ENCODE measurements around the gene SLC22A7.
"Not testable (repeated sequence)": the region's sequence is repeated elsewhere in the genome, so short reads cannot be mapped to it uniquely, and the experiment has no call there.

The SLC22A7 gene

GRCh38 chr6:43299338-43300293, 1.6 kb downstream of the SLC22A7 start:
- Histone ChIP-seq H3K27ac (ENCODE audit: low read depth, low read length) (no peak overlapping the region), H3K9me3 (ENCODE audit: control insufficient read depth in 5 of 5, low read length in 5 of 5) (no peaks in the 10 kb centered on the region), H3K4me1 (ENCODE audit: control insufficient read depth in 5 of 5, insufficient read depth in 5 of 5, low read length in 5 of 5) (no peaks in the 10 kb centered on the region), H3K27me3 (ENCODE audit: control insufficient read depth in 5 of 5, insufficient read depth in 4 of 5, low read length in 5 of 5) (peaks cover 12 to 39% (median 30%) of the 10 kb centered on the region in 5 donors), H3K9ac (ENCODE audit: low read length in 5 of 5) (no peak overlapping the region), H3K4me3 (ENCODE audit: low read depth in 1 of 5, low read length in 5 of 5) (no peak overlapping the region), H3K36me3 (ENCODE audit: control insufficient read depth in 5 of 5, insufficient read depth in 5 of 5, low read length in 5 of 5) (no peaks in the 10 kb centered on the region)

- H3K9ac ChIP-seq (ENCODE audit: low read length in 5 of 5), result no peak overlapping the region
- H3K4me3 ChIP-seq (ENCODE audit: low read depth in 1 of 5, low read length in 5 of 5), result no peak overlapping the region
- H3K27ac ChIP-seq (ENCODE audit: low read depth, low read length), result no peak overlapping the region
- H3K9me3 ChIP-seq (ENCODE audit: control insufficient read depth in 5 of 5, low read length in 5 of 5), result no peaks in the 10 kb centered on the region
- no peaks in the 10 kb centered on the region for H3K36me3 ChIP-seq (ENCODE audit: control insufficient read depth in 5 of 5, insufficient read depth in 5 of 5, low read length in 5 of 5)
- H3K4me1 ChIP-seq (ENCODE audit: control insufficient read depth in 5 of 5, insufficient read depth in 5 of 5, low read length in 5 of 5), result no peaks in the 10 kb centered on the region
- H3K27me3 ChIP-seq (ENCODE audit: control insufficient read depth in 5 of 5, insufficient read depth in 4 of 5, low read length in 5 of 5), result peaks cover 12 to 39% (median 34%) of the 10 kb centered on the region in 5 donors
Measured at GRCh38 chr6:43301081-43301870, 3.2 kb downstream of the SLC22A7 start.

- Histone ChIP-seq H3K27me3 (ENCODE audit: control insufficient read depth in 5 of 5, insufficient read depth in 4 of 5, low read length in 5 of 5) (peaks cover 12 to 39% (median 30%) of the 10 kb centered on the region in 5 donors), H3K9me3 (ENCODE audit: control insufficient read depth in 5 of 5, low read length in 5 of 5) (no peaks in the 10 kb centered on the region), H3K4me3 (ENCODE audit: low read depth in 1 of 5, low read length in 5 of 5) (no peak overlapping the region), H3K36me3 (ENCODE audit: control insufficient read depth in 5 of 5, insufficient read depth in 5 of 5, low read length in 5 of 5) (no peaks in the 10 kb centered on the region), H3K9ac (ENCODE audit: low read length in 5 of 5) (no peak overlapping the region), H3K27ac (ENCODE audit: low read depth, low read length) (no peak overlapping the region), H3K4me1 (ENCODE audit: control insufficient read depth in 5 of 5, insufficient read depth in 5 of 5, low read length in 5 of 5) (no peaks in the 10 kb centered on the region)
Measured at GRCh38 chr6:43302126-43302525, 4.1 kb downstream of the SLC22A7 start.

GRCh38 chr6:43303006-43303405, 4.9 kb downstream of the SLC22A7 start:
- H3K27ac ChIP-seq (ENCODE audit: low read depth, low read length); H3K9ac ChIP-seq (ENCODE audit: low read length in 5 of 5); H3K4me1 ChIP-seq (ENCODE audit: control insufficient read depth in 5 of 5, insufficient read depth in 5 of 5, low read length in 5 of 5): not testable (repeated sequence)

GRCh38 chr6:43303751-43304331, 5.8 kb downstream of the SLC22A7 start:
- Histone ChIP-seq H3K27me3 (ENCODE audit: control insufficient read depth in 5 of 5, insufficient read depth in 4 of 5, low read length in 5 of 5) (peaks cover 20 to 39% (median 34%) of the 10 kb centered on the region in 5 donors), H3K4me3 (ENCODE audit: low read depth in 1 of 5, low read length in 5 of 5) (no peak overlapping the region), H3K9ac (ENCODE audit: low read length in 5 of 5) (no peak overlapping the region), H3K27ac (ENCODE audit: low read depth, low read length) (no peak overlapping the region), H3K4me1 (ENCODE audit: control insufficient read depth in 5 of 5, insufficient read depth in 5 of 5, low read length in 5 of 5) (peaks cover 0 to 13% (median 9%) of the 10 kb centered on the region in 5 donors), H3K9me3 (ENCODE audit: control insufficient read depth in 5 of 5, low read length in 5 of 5) (no peaks in the 10 kb centered on the region), H3K36me3 (ENCODE audit: control insufficient read depth in 5 of 5, insufficient read depth in 5 of 5, low read length in 5 of 5) (no peaks in the 10 kb centered on the region)

More at GRCh38 chr6:43303006-43303405, 4.9 kb downstream of the SLC22A7 start:
- peaks cover 16 to 40% (median 34%) of the 10 kb centered on the region in 5 donors for H3K27me3 ChIP-seq (ENCODE audit: control insufficient read depth in 5 of 5, insufficient read depth in 4 of 5, low read length in 5 of 5)
- not testable (repeated sequence) for H3K9me3 ChIP-seq (ENCODE audit: control insufficient read depth in 5 of 5, low read length in 5 of 5); H3K4me3 ChIP-seq (ENCODE audit: low read depth in 1 of 5, low read length in 5 of 5); H3K36me3 ChIP-seq (ENCODE audit: control insufficient read depth in 5 of 5, insufficient read depth in 5 of 5, low read length in 5 of 5)

- Histone ChIP-seq H3K9ac (ENCODE audit: low read length in 5 of 5) (no peak overlapping the region), H3K27me3 (ENCODE audit: control insufficient read depth in 5 of 5, insufficient read depth in 4 of 5, low read length in 5 of 5) (peaks cover 20 to 35% (median 30%) of the 10 kb centered on the region in 5 donors), H3K27ac (ENCODE audit: low read depth, low read length) (no peak overlapping the region), H3K9me3 (ENCODE audit: control insufficient read depth in 5 of 5, low read length in 5 of 5) (no peaks in the 10 kb centered on the region), H3K4me1 (ENCODE audit: control insufficient read depth in 5 of 5, insufficient read depth in 5 of 5, low read length in 5 of 5) (peaks cover 0 to 14% (median 12%) of the 10 kb centered on the region in 5 donors), H3K36me3 (ENCODE audit: control insufficient read depth in 5 of 5, insufficient read depth in 5 of 5, low read length in 5 of 5) (no peaks in the 10 kb centered on the region), H3K4me3 (ENCODE audit: low read depth in 1 of 5, low read length in 5 of 5) (no peak overlapping the region)
Measured at GRCh38 chr6:43304361-43304760, 6.3 kb downstream of the SLC22A7 start.

- H3K27me3 ChIP-seq (ENCODE audit: control insufficient read depth in 5 of 5, insufficient read depth in 4 of 5, low read length in 5 of 5), result peaks cover 18 to 29% (median 26%) of the 10 kb centered on the region in 5 donors
- H3K36me3 ChIP-seq (ENCODE audit: control insufficient read depth in 5 of 5, insufficient read depth in 5 of 5, low read length in 5 of 5), result no peaks in the 10 kb centered on the region
- no peak overlapping the region for H3K9ac ChIP-seq (ENCODE audit: low read length in 5 of 5)
- H3K9me3 ChIP-seq (ENCODE audit: control insufficient read depth in 5 of 5, low read length in 5 of 5), result no peaks in the 10 kb centered on the region
- H3K27ac ChIP-seq (ENCODE audit: low read depth, low read length), result no peak overlapping the region
- H3K4me1 ChIP-seq (ENCODE audit: control insufficient read depth in 5 of 5, insufficient read depth in 5 of 5, low read length in 5 of 5), result peaks cover 0 to 14% (median 12%) of the 10 kb centered on the region in 5 donors
- H3K4me3 ChIP-seq (ENCODE audit: low read depth in 1 of 5, low read length in 5 of 5), result no peak overlapping the region
Measured at GRCh38 chr6:43304882-43305281, 6.8 kb downstream of the SLC22A7 start.

- no peak overlapping the region for H3K27ac ChIP-seq (ENCODE audit: low read depth, low read length)
- peaks cover 0 to 14% (median 12%) of the 10 kb centered on the region in 5 donors for H3K4me1 ChIP-seq (ENCODE audit: control insufficient read depth in 5 of 5, insufficient read depth in 5 of 5, low read length in 5 of 5)
- peaks cover 13 to 25% (median 18%) of the 10 kb centered on the region in 5 donors for H3K27me3 ChIP-seq (ENCODE audit: control insufficient read depth in 5 of 5, insufficient read depth in 4 of 5, low read length in 5 of 5)
- no peaks in the 10 kb centered on the region for H3K9me3 ChIP-seq (ENCODE audit: control insufficient read depth in 5 of 5, low read length in 5 of 5)
- no peak overlapping the region for H3K4me3 ChIP-seq (ENCODE audit: low read depth in 1 of 5, low read length in 5 of 5)
- no peak overlapping the region for H3K9ac ChIP-seq (ENCODE audit: low read length in 5 of 5)
- H3K36me3 ChIP-seq (ENCODE audit: control insufficient read depth in 5 of 5, insufficient read depth in 5 of 5, low read length in 5 of 5), result no peaks in the 10 kb centered on the region
Measured at GRCh38 chr6:43306086-43306485, 8.0 kb downstream of the SLC22A7 start.

GRCh38 chr6:43307451-43308100, 9.5 kb downstream of the SLC22A7 start:
- H3K36me3 ChIP-seq (ENCODE audit: control insufficient read depth in 5 of 5, insufficient read depth in 5 of 5, low read length in 5 of 5), result no peaks in the 10 kb centered on the region
- peaks cover 8 to 20% (median 12%) of the 10 kb centered on the region in 5 donors for H3K27me3 ChIP-seq (ENCODE audit: control insufficient read depth in 5 of 5, insufficient read depth in 4 of 5, low read length in 5 of 5)
- H3K9ac ChIP-seq (ENCODE audit: low read length in 5 of 5), result no peak overlapping the region
- H3K4me3 ChIP-seq (ENCODE audit: low read depth in 1 of 5, low read length in 5 of 5), result no peak overlapping the region
- no peaks in the 10 kb centered on the region for H3K9me3 ChIP-seq (ENCODE audit: control insufficient read depth in 5 of 5, low read length in 5 of 5)
- H3K27ac ChIP-seq (ENCODE audit: low read depth, low read length), result no peak overlapping the region
- peaks cover 0 to 14% (median 12%) of the 10 kb centered on the region in 5 donors for H3K4me1 ChIP-seq (ENCODE audit: control insufficient read depth in 5 of 5, insufficient read depth in 5 of 5, low read length in 5 of 5)

All from subcutaneous abdominal adipose tissue (tissue), 5 donors.